Astrocyte (in vitro differentiated cells and primary cell): ENCODE results near the gene FBLN1.

ENCODE experiments used
- CTCF ChIP-seq: IDR thresholded peaks from 2 replicates; pipeline ENCODE4 v1.5.1; 2011; ENCODE audit warnings: low read depth, mild to moderate bottlenecking, inconsistent platforms, low read length, moderate library complexity; ENCODE audit not compliant: insufficient read depth
- EZH2 ChIP-seq: IDR thresholded peaks from 2 replicates; pipeline ENCODE4 v1.6.1; 2012; ENCODE audit warnings: mild to moderate bottlenecking, low read length, inconsistent platforms; ENCODE audit not compliant: insufficient read depth

GRCh38 chr22:45571089-45571488, 68.4 kb downstream of the FBLN1 start:
- TF ChIP-seq EZH2 = no peak
- TF ChIP-seq CTCF = no peak
